GM12878 (cell line): ENCODE data around the gene OR1F1. TPM values are rescaled to one million over a fixed set of nuclear protein-coding genes. Genes with fewer than 3 reads are reported as not detected.

ENCODE experiments used
- ATAC-seq: fragments of 200-7000 bp; cut with Tn5 transposase; 3 replicates; pipeline ENCODE4 v1.9.1; 2020; ENCODE audit warnings: mild to moderate bottlenecking, moderate library complexity
- BruUV-seq: library from RNA; stranded (reverse); fragments of 400-500 nt; replicated peaks from 2 replicates; lab custom pipeline; 2021; lab: Mats Ljungman, UMichigan
- CTCF ChIA-PET: fragments of 300-600 bp; sonication (Branson Sonifier 250); formaldehyde crosslinking; extraction: SDS; loops from one replicate; lab custom pipeline; 2021; ENCODE audit warnings: inconsistent platforms; lab: Yijun Ruan, JAX
- POLR2A ChIA-PET: fragments of 350-600 bp; formaldehyde crosslinking; extraction: SDS; loops from one replicate; lab custom pipeline; 2021; ENCODE audit warnings: inconsistent platforms; lab: Charles Lee
- RAD21 ChIA-PET: fragments of 300-600 bp; sonication (Branson Sonifier 250); formaldehyde crosslinking; loops from one replicate; lab custom pipeline; 2023; ENCODE audit warnings: antibody characterized with exemption; ENCODE audit not compliant: unreplicated experiment; lab: Charles Lee
- SMC1A ChIA-PET: fragments of 300-600 bp; sonication (Branson Sonifier 250); formaldehyde crosslinking; loops from one replicate; lab custom pipeline; 2023; ENCODE audit not compliant: unreplicated experiment, uncharacterized antibody; lab: Charles Lee
- DNase-seq: peaks from one replicate; pipeline ENCODE4 v3.0.0-alpha.2; 2011; ENCODE audit warnings: low read depth, low spot score
- FAIRE-seq: peaks from 3 replicates; lab custom pipeline; 2011; peaks lifted over from hg19 to GRCh38; lab: Jason Lieb, UNC
- H2AFZ ChIP-seq: 2 replicates; pipeline ENCODE4 v1.6.0; 2011; ENCODE audit warnings: low read depth, low read length, control low read depth; ENCODE audit not compliant: control insufficient read depth
- H3K27ac ChIP-seq: 2 replicates; pipeline ENCODE4 v1.5.1; 2011; ENCODE audit warnings: control low read depth; ENCODE audit not compliant: control insufficient read depth, insufficient read depth
- H3K27me3 ChIP-seq, 2 experiments: replicated peaks in 1 of 2; 2 replicates each; pipeline versions ENCODE4 v1.6.0 to v1.6.1; 2011; ENCODE audit warnings: low read length in 1 of 2; ENCODE audit not compliant: control insufficient read depth in 2 of 2, insufficient read depth in 2 of 2
- H3K36me3 ChIP-seq, 2 experiments: 2 replicates each; pipeline ENCODE4 v1.5.1; 2011; ENCODE audit warnings: low read length in 1 of 2; ENCODE audit not compliant: control insufficient read depth in 2 of 2, insufficient read depth in 2 of 2
- H3K4me1 ChIP-seq: 2 replicates; pipeline ENCODE4 v1.6.1; 2011; ENCODE audit warnings: mild to moderate bottlenecking, low read length, moderate library complexity, mixed read lengths; ENCODE audit not compliant: control insufficient read depth, insufficient read depth
- H3K4me2 ChIP-seq: 2 replicates; pipeline ENCODE4 v1.6.0; 2011; ENCODE audit warnings: control low read depth; ENCODE audit not compliant: control insufficient read depth, insufficient read depth
- H3K4me3 ChIP-seq: fragments of 200-600 bp; sonication (generic); 2 replicates; pipeline ENCODE4 v1.5.1; 2016
- H3K79me2 ChIP-seq: 2 replicates; pipeline ENCODE4 v1.6.0; 2011; ENCODE audit warnings: low read length; ENCODE audit not compliant: control insufficient read depth, insufficient read depth
- H3K9ac ChIP-seq: 2 replicates; pipeline ENCODE4 v1.8.0; 2011; ENCODE audit warnings: low read length, control low read depth, mixed read lengths; ENCODE audit not compliant: control insufficient read depth, insufficient read depth
- H3K9me3 ChIP-seq: replicated peaks from 3 replicates; pipeline ENCODE4 v1.5.1; 2011; ENCODE audit warnings: mild to moderate bottlenecking, low read length; ENCODE audit not compliant: control insufficient read depth, insufficient read depth
- H4K20me1 ChIP-seq: 2 replicates; pipeline ENCODE4 v1.6.0; 2011; ENCODE audit not compliant: control insufficient read depth, insufficient read depth
- EGR1 ChIP-seq, 2 experiments: IDR thresholded peaks; 1 replicate in 1 of 2; 2 replicates in 1 of 2; pipeline ENCODE4 v1.6.1; 2011 to 2012; ENCODE audit warnings: low read depth in 2 of 2, low read length in 2 of 2, borderline replicate concordance in 1 of 2, mild to moderate bottlenecking in 1 of 2, moderate library complexity in 1 of 2
- KLF5 ChIP-seq: fragments of 450-650 bp; IDR thresholded peaks from 2 replicates; pipeline ENCODE4 v1.6.1; 2014; ENCODE audit warnings: mild to moderate bottlenecking; ENCODE audit not compliant: partially characterized antibody
- MXI1 ChIP-seq: fragments of 150-350 bp; IDR thresholded peaks from 2 replicates; pipeline ENCODE4 v1.6.1; 2011; ENCODE audit warnings: low read depth, mild to moderate bottlenecking, inconsistent platforms, low read length, improper control_type of control experiment
- RUNX3 ChIP-seq: IDR thresholded peaks from 2 replicates; pipeline ENCODE4 v1.6.1; 2012; ENCODE audit warnings: low read length, inconsistent platforms
- ZBTB11 ChIP-seq: fragments of 450-650 bp; formaldehyde crosslinking; IDR thresholded peaks from 2 replicates; pipeline ENCODE4 v1.5.0; 2022; ENCODE audit warnings: mild to moderate bottlenecking, missing genetic modification characterization
- WGBS: methylation state at CpG from one replicate; pipeline ENCODE4 v1.1.6; 2016; ENCODE audit warnings: low lambda C conversion rate; ENCODE audit not compliant: insufficient replicate concordance, insufficient coverage; ENCODE audit errors: missing lambda C conversion rate; 5-methylcytosine and 5-hydroxymethylcytosine counted together
- in situ Hi-C: fragments of 300-500 bp; cut with MboI; formaldehyde crosslinking; loops from 9 replicates; pipeline ENCODE4 v1.14.3; 2018; ENCODE audit warnings: mixed read lengths
- intact Hi-C: fragments of 100-400 bp; cut with micrococcal nuclease; formaldehyde crosslinking; loops from one replicate; pipeline ENCODE4 v1.14.2; 2022; ENCODE audit not compliant: unreplicated experiment
- polyA plus RNA-seq, 11 experiments: library from polyadenylated mRNA; depleted of rRNA in 4 of 11; unstranded in 6 of 11; stranded (reverse) in 5 of 11; fragments of >200 nt; fragmentation: Nextera tagmentation in 4 of 11; fragmentation: Illumina TruSeq in 1 of 11; extraction: Ambion mirVana in 4 of 11; extraction: Trizol in 1 of 11; gene quantifications; 1 replicate in 1 of 11; 2 replicates in 10 of 11; pipeline versions ENCODE4 v1.2.1 to v1.2.3, GENCODE V29; 2011 to 2016; ENCODE audit warnings: inconsistent platforms in 2 of 11, missing spikeins in 2 of 11, low read depth in 1 of 11
- total RNA-seq, 4 experiments: library from RNA; depleted of rRNA in 3 of 4; stranded (reverse); fragments of >200 nt in 3 of 4; fragmentation: Illumina TruSeq in 1 of 4; extraction: Trizol in 1 of 4; gene quantifications; 2 replicates each; pipeline versions ENCODE4 v1.2.1 to v1.2.3, GENCODE V29; 2013 to 2021

OR1F1 gene
- total and polyA plus RNA-seq, 10 of the 15 experiments (the other 5 are each of a cell fraction or from before 2014, with no cell fraction given) = 0.10 to 0.14 (median 0.12) TPM; not detected in 7

- no TSS peak for BruUV-seq
- peaks cover 10% of the 10 kb centered on the region for H3K79me2 ChIP-seq
- in situ Hi-C loops = no loop called here
- TF ChIP-seq EGR1 (IDR thresholded peaks at IDR 0.05; ENCODE audit: borderline replicate concordance in 1 of 2, low read depth in 2 of 2, low read length in 2 of 2) (peak in 1 of 2 experiments; percentile 56; a peak in 1 of 3 replicates), MXI1 (no peak), RUNX3 (0 out of 2 replicates have a peak, but pooled peaks have one; percentile 23), ZBTB11 (CRISPR knock-in tag) (no peak), KLF5 (no peak)
- intact Hi-C loops = no loop called here
- no peak for ATAC-seq
- H3K9me3 ChIP-seq = peaks cover 7% of the 10 kb centered on the region; the same call in 2 of the 3 replicates
- H3K4me3 ChIP-seq = no peak overlapping the region
- no peaks in the 10 kb centered on the region for H3K27me3 ChIP-seq
- peaks cover 0 to 7% of the 10 kb centered on the region in 2 experiments; a peak in 2 of 4 replicates for H3K36me3 ChIP-seq
- no peak overlapping the region for H3K9ac ChIP-seq
- FAIRE-seq = no peak
- no peak overlapping the region for H3K4me2 ChIP-seq
- RAD21 ChIA-PET = interaction anchor here (0.5 kb wide), 1 partner anchor 264 kb away, joined by 3 read pairs; no protein-coding TSS in a partner anchor
- H3K27ac ChIP-seq = no peak overlapping the region
- POLR2A ChIA-PET = interaction anchor here (1.1 kb wide), 1 partner anchor 47 kb away, joined by 8 read pairs; the partner anchor contains the start of gene ZNF263
- H4K20me1 ChIP-seq = no peaks in the 10 kb centered on the region
- SMC1A ChIA-PET = interaction anchor here (0.7 kb wide), 1 partner anchor 31 kb away, joined by 3 read pairs; no protein-coding TSS in a partner anchor
- CTCF ChIA-PET = interaction anchor here (1.2 kb wide), 1 partner anchor 48 kb away, joined by 4 read pairs; no protein-coding TSS in a partner anchor
- H2AFZ ChIP-seq = no peak overlapping the region
- H3K4me1 ChIP-seq = no peaks in the 10 kb centered on the region
- WGBS = 91% methylated on average over 25 of the region's 29 CpGs
- no peak for DNase-seq
These were observed 48.1 kb downstream of the OR1F1 start for GRCh38 chr16:3235856-3236669.
